NOMO-1 treated with DMSO at 0.1 percent for 48 hours (cell line): ENCODE measurements around the gene POC1B.

ENCODE experiments used
- DNase-seq: peaks from one replicate; lab custom pipeline; 2025; ENCODE audit not compliant: unreplicated experiment; lab: John Stamatoyannopoulos, UW

Gene POC1B

GRCh38 chr12:89539426-89540223 is 13.8 kb upstream of the POC1B start:
- peak; percentile 73 for DNase-seq

DNA sequence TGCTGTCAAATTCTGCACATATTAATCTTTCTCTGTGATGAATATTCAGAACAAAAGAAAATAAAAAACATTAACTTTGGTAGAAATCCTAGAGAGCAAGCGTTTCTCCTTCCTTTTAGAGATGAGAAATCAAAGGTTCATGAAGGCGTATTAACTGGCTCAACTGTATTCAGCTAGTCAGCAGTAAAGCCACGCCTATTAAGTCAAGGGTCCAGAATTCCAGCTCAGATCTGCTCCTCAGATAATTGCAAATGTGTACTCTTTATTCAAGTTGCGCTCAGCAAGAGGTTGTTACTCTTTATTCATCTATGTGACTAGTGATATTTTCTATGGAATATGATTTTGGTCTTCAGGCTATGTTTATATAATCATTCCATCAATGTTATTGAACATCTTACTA is 13.1 kb upstream of the POC1B start:
- DNase-seq = no peak

DNA sequence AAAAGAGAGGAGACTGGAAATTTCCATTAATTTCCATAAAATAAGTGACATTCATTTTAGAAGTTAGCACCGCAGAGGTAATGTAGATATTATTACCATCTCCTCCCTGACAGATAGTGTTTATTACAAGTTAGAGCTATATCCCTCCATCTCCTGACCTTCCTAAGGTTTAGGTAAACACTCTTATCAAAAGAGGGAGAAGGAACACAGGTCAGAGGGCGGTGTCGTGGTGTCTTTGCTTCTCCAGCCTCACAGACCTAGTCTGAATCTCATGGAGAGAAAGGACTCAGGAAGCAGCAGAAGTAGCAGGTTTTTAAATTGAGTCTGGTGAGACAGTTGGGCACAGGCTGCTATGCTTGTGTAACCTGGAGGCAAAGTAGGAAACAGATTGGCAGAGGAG is 11.5 kb upstream of the POC1B start:
- DNase-seq = no peak

- peak; percentile 73 for DNase-seq
Observed at GRCh38 chr12:89529738-89530137, 3.9 kb upstream of the POC1B start.

- DNase-seq = peak; percentile 15
Observed at GRCh38 chr12:89528434-89528833, 2.6 kb upstream of the POC1B start.

DNA sequence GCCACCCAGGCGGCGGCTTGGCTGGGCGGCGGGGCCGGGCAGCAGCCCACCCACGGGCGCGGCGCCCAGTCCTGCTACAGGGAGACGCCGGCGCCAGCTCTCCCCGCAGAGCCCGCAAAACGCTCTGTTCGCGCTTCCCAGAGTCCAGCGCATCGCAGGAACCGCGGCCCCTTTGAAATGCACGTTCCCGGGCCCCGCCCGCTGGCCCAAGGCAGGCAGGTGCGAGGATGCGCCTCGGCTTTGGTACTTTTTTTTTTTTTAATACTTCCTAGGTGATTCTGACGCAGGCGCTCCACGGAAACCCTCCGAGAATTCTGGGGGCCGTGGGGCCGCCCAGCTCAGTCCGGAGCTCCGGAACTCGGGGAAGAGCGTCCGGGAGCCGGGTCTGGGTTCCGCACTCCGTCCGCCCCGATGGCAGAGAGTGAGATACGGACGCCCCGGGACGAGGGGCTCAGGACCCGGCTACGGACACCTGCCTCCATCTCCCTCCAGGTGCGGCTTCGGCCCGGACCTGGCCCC is 483 bp downstream of the POC1B start:
- DNase-seq = peak; percentile 23

DNA sequence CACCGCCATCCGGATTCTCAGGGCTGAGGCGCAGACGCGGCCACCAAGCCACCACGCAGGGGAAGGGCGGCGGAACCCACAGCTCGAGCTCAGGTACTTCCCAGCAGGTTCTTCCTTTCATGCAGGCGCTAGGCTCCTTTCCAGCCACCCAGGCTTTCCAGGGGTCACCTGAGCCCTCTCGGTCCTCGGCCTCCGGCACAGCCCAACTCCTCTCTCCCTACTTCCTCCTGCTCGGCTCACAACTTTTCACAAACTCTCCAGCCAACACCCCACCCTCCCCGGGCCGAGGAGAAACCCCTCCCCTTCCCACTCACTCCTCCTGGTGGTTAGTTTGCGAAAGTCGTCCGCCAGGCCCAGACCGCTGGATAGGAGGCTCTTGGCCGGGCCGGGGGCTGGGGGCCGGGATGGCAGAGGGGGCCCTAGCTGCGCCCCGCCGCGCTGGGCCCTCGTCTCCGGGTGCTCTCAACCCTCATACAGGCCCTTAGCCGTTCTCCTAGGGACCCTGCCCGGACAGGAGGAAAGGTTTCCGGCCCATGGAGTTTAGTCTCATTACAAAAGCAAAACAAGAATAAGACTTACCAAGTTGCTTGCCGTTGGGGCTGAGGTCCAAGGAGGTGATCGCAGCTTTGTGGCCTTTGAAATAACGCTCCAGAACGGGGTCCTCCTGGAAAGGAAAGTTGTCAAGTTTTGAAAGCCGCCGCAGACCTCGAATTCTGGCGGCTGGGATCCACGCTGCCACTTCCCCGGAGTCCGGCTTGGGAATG is 1.1 kb downstream of the POC1B start, which contains the start of gene GALNT4:
Gene GALNT4, minus strand, starts transcription at position 256 of the 764 bp plus-strand sequence. Its CDS starts 247 bp downstream, at position 9.
- peak; percentile 84 for DNase-seq

- no peak for DNase-seq
Observed at GRCh38 chr12:89523843-89524540, 1.9 kb downstream of the POC1B start.

- no peak for DNase-seq
Observed at GRCh38 chr12:89523393-89523792, 2.5 kb downstream of the POC1B start.

DNA sequence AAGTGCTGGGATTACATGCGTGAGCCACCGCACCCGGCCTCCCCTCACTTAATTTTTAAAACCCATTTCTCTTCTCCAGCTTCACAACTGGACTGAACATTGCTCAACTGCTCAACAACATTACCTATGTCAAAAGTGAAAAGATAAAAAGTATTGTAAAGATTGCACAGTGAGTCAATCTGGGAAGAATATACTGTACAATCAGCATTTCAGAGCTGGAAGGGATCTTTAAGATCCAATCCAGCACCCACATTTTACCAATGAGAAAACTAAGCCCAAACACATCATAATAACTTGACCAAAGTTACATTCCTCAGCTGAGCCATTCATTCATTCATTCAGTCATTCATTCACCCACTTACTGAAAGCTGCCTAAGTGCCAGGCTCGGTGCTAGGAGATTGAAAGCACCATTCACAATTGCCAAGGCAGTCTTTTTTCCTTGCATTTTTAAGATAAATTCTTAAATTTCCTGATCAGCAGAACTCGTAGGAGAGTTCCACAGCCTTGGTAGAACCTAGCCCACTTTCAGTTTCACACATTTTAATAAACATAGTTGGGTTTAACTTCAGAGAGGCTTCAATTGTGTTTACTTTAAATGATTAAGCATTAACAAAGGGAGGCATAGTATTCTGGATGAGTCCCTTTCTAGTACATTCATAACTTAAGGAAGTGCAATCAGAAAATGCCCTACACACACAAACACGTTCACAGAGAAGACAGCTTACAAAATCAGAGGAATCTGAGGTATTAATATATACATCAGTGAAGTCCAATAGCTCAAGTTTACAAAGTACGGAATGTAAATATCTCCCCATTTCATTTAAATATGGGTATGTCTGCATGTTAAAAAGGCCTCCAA is 4.3 kb downstream of the POC1B start:
- no peak for DNase-seq

- DNase-seq = no peak
Observed at GRCh38 chr12:89517720-89518119, 8.1 kb downstream of the POC1B start.

DNA sequence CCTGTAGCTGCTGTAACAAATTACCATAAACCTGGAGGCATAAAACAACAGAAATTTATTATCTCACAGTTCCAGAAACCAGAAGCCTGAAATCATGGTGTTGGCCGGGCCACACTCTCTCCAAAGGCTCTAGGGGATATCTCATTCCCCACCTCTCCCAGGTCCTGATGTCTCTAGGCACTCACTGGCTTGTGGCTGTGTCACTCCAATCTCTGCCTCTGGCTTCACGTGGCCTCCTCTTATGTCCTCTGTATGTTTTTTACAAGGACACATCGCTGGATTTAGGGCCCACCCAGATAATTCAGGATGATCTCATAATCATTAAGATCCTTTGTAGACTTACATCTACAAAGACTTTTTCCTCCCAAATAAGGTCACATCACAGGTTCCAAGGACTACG is 9.2 kb downstream of the POC1B start:
- no peak for DNase-seq

GRCh38 chr12:89514751-89515150 is 11.1 kb downstream of the POC1B start:
- DNase-seq = peak; percentile 44

DNA sequence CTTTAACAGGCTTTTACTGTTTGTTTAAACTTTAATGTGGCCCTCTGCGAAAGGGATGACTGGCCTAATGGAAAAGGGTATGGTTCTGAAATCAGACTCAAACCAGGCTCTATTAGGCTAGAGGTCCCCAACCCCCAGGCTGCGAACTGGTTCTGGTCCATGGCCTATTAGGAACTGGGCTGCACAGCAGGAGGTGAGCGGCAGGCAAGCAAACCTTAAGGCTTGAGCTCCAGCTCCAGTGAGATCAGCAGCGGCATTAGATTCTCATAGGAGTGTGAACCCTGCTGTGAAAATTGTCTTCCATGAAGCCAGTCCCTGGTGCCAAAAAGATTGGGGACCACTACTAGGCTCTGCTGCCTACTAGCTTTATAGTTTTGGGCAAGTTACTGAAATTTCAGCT is 12.3 kb downstream of the POC1B start:
- no peak for DNase-seq

GRCh38 chr12:89507015-89507824 is 18.6 kb downstream of the POC1B start:
- no peak for DNase-seq

DNA sequence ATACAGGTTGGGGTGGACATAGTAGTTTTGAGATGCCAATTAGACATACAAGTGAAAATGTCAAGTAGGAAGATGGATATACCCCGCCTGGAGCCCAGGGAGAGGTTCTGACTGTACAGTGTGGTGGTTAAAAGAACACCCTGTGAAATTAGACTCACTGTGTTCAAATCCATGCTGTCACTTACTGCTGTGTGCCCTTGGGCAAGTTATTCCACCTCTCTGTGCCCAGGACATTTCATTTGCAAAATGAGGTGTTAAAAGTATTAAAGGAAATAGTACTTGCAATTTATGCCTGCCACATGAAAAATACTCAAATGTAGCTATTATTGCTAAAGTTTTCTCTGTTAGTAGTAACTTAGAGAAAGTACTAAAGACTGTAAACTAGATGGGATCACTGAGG is 19.8 kb downstream of the POC1B start:
- no peak for DNase-seq

DNA sequence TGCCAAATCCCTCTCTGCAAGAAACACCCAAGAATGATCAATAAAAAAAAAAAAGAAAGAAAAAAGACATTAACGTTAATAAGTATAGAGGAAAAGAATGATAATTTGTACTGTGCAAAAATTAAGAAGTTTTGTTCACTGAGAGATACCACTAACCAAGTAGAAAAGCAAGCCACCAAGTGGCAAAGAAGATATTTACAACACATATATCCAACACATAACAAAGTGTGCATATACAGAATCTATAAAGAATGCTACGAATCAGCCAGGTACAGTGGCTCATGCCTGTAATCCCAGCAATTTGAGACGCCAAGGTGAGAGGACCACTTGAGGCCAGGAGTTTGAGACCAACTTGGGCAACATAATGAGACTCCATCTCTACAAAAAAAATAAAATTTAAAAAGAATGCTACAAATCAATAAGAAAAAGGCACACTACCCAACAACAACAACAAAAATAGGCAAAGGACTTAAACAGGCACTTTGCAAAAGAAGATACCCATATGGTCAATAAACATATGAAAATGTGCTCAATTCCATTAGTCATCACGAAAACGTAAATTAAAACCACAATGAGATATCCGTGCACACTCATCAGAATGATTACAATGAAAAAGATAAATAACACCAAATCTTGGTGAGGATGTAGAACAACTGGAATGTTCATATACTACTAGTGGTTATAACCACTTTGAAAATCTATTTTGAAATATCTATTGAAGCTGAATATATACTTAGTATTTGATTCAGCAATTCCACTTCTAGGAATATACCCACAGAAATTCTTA is 21.1 kb downstream of the POC1B start:
- DNase-seq = no peak

DNA sequence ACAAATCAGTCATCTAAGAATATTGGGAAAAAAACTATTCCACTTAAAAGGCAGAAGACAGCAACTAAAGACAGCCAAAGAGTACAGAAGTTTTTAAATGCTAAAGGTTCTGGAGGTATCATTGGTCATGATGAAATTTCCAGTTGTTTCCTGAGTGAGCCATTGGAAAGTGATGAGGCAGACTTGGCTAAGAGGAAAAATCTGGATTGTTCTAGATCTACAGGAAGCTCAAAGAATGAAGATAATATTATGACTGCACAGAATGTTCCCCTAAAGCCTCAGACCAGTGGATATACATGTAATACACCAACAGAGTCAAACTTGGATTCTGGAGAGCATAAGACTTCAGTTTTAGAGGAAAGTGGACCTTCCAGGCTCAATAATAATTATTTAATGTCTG is 24.1 kb downstream of the POC1B start:
- no peak for DNase-seq

DNA sequence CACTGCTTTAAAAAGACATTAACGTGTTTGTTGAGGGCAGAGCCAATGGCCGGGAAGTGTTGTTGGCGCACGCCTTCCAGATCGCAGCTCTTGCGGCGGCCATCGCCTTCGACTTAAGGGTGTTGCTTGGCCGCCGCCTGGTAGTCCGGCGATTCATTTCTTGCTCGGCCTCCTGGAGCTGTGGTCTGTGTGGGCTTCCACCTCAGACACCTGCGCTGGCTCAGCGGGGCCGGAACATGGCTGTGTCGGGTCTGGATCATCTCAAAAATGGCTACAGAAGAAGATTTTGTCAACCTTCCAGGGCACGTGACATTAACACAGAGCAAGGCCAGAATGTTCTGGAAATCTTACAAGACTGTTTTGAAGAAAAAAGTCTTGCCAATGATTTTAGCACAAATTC is 26.0 kb downstream of the POC1B start:
- no peak for DNase-seq
